HG03097 (cell line): Measurements from ENCODE around the gene CREBBP.

ENCODE experiments used
- ATAC-seq: cut with Tn5 transposase; IDR thresholded peaks from one replicate; pipeline ENCODE4 v1.9.1; 2021; ENCODE audit not compliant: unreplicated experiment, low FRiP score

Gene CREBBP

GRCh38 chr16:3744018-3744417, 136.5 kb downstream of the CREBBP start:
- ATAC-seq = no peak

- no peak for ATAC-seq
These were observed 139.6 kb downstream of the CREBBP start for GRCh38 chr16:3740934-3741333.

GRCh38 chr16:3740186-3740585, 140.3 kb downstream of the CREBBP start:
- no peak for ATAC-seq

- no peak for ATAC-seq
These were observed 140.9 kb downstream of the CREBBP start for GRCh38 chr16:3739636-3740035.

- no peak for ATAC-seq
These were observed 142.0 kb downstream of the CREBBP start for GRCh38 chr16:3738541-3738940.

- ATAC-seq = no peak
These were observed 142.4 kb downstream of the CREBBP start for GRCh38 chr16:3738128-3738527.

GRCh38 chr16:3737181-3737580, 143.3 kb downstream of the CREBBP start:
- no peak for ATAC-seq

- no peak for ATAC-seq
These were observed 144.4 kb downstream of the CREBBP start for GRCh38 chr16:3736116-3736515.

- ATAC-seq = no peak
These were observed 145.0 kb downstream of the CREBBP start for GRCh38 chr16:3735541-3735940.

GRCh38 chr16:3734758-3735221, 145.7 kb downstream of the CREBBP start:
- ATAC-seq = no peak

- ATAC-seq = no peak
These were observed 146.3 kb downstream of the CREBBP start for GRCh38 chr16:3734084-3734757.

GRCh38 chr16:3732171-3732570, 148.3 kb downstream of the CREBBP start:
- ATAC-seq = no peak

GRCh38 chr16:3731126-3731935, 149.2 kb downstream of the CREBBP start:
- no peak for ATAC-seq

- ATAC-seq = no peak
These were observed 150.1 kb downstream of the CREBBP start for GRCh38 chr16:3730161-3731125.

- no peak for ATAC-seq
These were observed 151.1 kb downstream of the CREBBP start for GRCh38 chr16:3729161-3730112.

GRCh38 chr16:3728424-3729160, 151.9 kb downstream of the CREBBP start:
- no peak for ATAC-seq

- no peak for ATAC-seq
These were observed 152.6 kb downstream of the CREBBP start for GRCh38 chr16:3727806-3728381.

GRCh38 chr16:3726021-3726687, 154.4 kb downstream of the CREBBP start:
- no peak for ATAC-seq
